Caco-2 (cell line): ENCODE results near the gene STYK1. TPM values are rescaled to one million over a fixed set of nuclear protein-coding genes. Genes with fewer than 3 reads are reported as not detected.

ENCODE experiments used
- BruUV-seq: library from RNA; stranded (reverse); fragments of 400-500 nt; replicated peaks from 2 replicates; lab custom pipeline; 2021; lab: Mats Ljungman, UMichigan
- CTCF ChIA-PET: fragments of 300-600 bp; sonication (Branson Sonifier 250); formaldehyde crosslinking; loops from one replicate; lab custom pipeline; 2022; ENCODE audit warnings: antibody characterized with exemption; lab: Charles Lee
- POLR2A ChIA-PET: fragments of 300-600 bp; sonication (Branson Sonifier 250); formaldehyde crosslinking; loops from one replicate; lab custom pipeline; 2022; ENCODE audit warnings: antibody characterized with exemption; lab: Charles Lee
- DNase-seq, 2 experiments: peaks; one replicate each; pipeline versions ENCODE4 v3.0.0 to v3.0.0-alpha.2; 2020 to 2022
- H3K27me3 ChIP-seq: replicated peaks from 2 replicates; pipeline ENCODE4 v1.6.0; 2011; ENCODE audit warnings: low read length; ENCODE audit not compliant: control insufficient read depth, insufficient read depth
- H3K36me3 ChIP-seq: 2 replicates; pipeline ENCODE4 v1.5.1; 2011; ENCODE audit warnings: low read length; ENCODE audit not compliant: control insufficient read depth, insufficient read depth
- H3K4me1 ChIP-seq: fragments of 250-450 bp; sonication (Bioruptor Pico); 2 replicates; pipeline ENCODE4 v1.5.1; 2020; ENCODE audit warnings: mild to moderate bottlenecking
- H3K4me3 ChIP-seq: 2 replicates; pipeline ENCODE4 v1.5.1; 2011; ENCODE audit warnings: low read depth, mild to moderate bottlenecking, control low read depth, low read length
- H3K9me3 ChIP-seq: fragments of 250-450 bp; sonication (Bioruptor Pico); 2 replicates; pipeline ENCODE4 v1.5.1; 2020; ENCODE audit warnings: mild to moderate bottlenecking, moderate library complexity
- H3K27ac Mint-ChIP-seq: one replicate; pipeline ENCODE4 v1.8.0; 2022; ENCODE audit warnings: mixed read lengths; ENCODE audit not compliant: unreplicated experiment
- H3K27me3 Mint-ChIP-seq: one replicate; pipeline ENCODE4 v1.8.0; 2022; ENCODE audit warnings: mixed read lengths; ENCODE audit not compliant: insufficient read depth, unreplicated experiment
- H3K36me3 Mint-ChIP-seq: one replicate; pipeline ENCODE4 v1.8.0; 2022; ENCODE audit warnings: mild to moderate bottlenecking, mixed read lengths; ENCODE audit not compliant: insufficient read depth, unreplicated experiment
- H3K4me1 Mint-ChIP-seq: one replicate; pipeline ENCODE4 v1.8.0; 2022; ENCODE audit warnings: low read depth, mixed read lengths; ENCODE audit not compliant: unreplicated experiment
- H3K4me3 Mint-ChIP-seq: one replicate; pipeline ENCODE4 v1.8.0; 2022; ENCODE audit warnings: mild to moderate bottlenecking, moderate library complexity, mixed read lengths; ENCODE audit not compliant: unreplicated experiment
- H3K9me3 Mint-ChIP-seq: one replicate; pipeline ENCODE4 v1.8.0; 2022; ENCODE audit warnings: mixed read lengths; ENCODE audit not compliant: unreplicated experiment
- CTCF ChIP-seq, 2 experiments: fragments of 200-600 bp in 1 of 2; IDR thresholded peaks; 1 replicate in 1 of 2; 2 replicates in 1 of 2; pipeline versions ENCODE4 v1.5.1 to v1.8.0; 2011 to 2022; ENCODE audit warnings: antibody characterized with exemption in 1 of 2, control low read depth in 1 of 2, inconsistent platforms in 1 of 2, low read depth in 1 of 2, low read length in 1 of 2, mild to moderate bottlenecking in 1 of 2, moderate library complexity in 1 of 2; ENCODE audit not compliant: insufficient read depth in 1 of 2, severe bottlenecking in 1 of 2, unreplicated experiment in 1 of 2
- intact Hi-C: fragments of 100-400 bp; cut with micrococcal nuclease; formaldehyde crosslinking; loops from one replicate; pipeline ENCODE4 v1.10.0; 2022; ENCODE audit not compliant: unreplicated experiment
- total RNA-seq: library from RNA; stranded (reverse); gene quantifications from 2 replicates; pipeline ENCODE4 v1.2.3, GENCODE V29; 2022

Gene STYK1
- total RNA-seq, 1 experiment from 2014 or later: 4.5 TPM

- intact Hi-C loops: no loop called here
- Histone ChIP-seq H3K4me1 (peaks cover 55% of the 10 kb centered on the region), H3K9me3 (no peaks in the 10 kb centered on the region), H3K4me3 (no peak overlapping the region), H3K36me3 (no peaks in the 10 kb centered on the region), H3K27me3 (no peaks in the 10 kb centered on the region)
- Mint-ChIP-seq H3K4me1 (peaks cover 41% of the 10 kb centered on the region), H3K36me3 (no peaks in the 10 kb centered on the region), H3K27ac (no peak overlapping the region), H3K27me3 (no peaks in the 10 kb centered on the region), H3K4me3 (no peak overlapping the region), H3K9me3 (no peaks in the 10 kb centered on the region)
- no peak for TF ChIP-seq CTCF (IDR thresholded peaks at IDR 0.05; ENCODE audit: insufficient read depth in 1 of 2, low read depth in 1 of 2, low read length in 1 of 2, severe bottlenecking in 1 of 2, unreplicated experiment in 1 of 2)
- DNase-seq: no peak
- CTCF ChIA-PET: no interaction called here
- no TSS peak for BruUV-seq
- POLR2A ChIA-PET: no interaction called here
Observed at GRCh38 chr12:10636124-10636523, 37.7 kb downstream of the STYK1 start.

GRCh38 chr12:10635306-10635705, 38.5 kb downstream of the STYK1 start:
- Mint-ChIP-seq H3K27ac (no peak overlapping the region), H3K4me3 (no peak overlapping the region), H3K4me1 (peaks cover 41% of the 10 kb centered on the region), H3K27me3 (no peaks in the 10 kb centered on the region), H3K9me3 (no peaks in the 10 kb centered on the region), H3K36me3 (no peaks in the 10 kb centered on the region)
- H3K4me3 ChIP-seq: no peak overlapping the region
- POLR2A ChIA-PET: no interaction called here
- no peaks in the 10 kb centered on the region for H3K36me3 ChIP-seq
- no peaks in the 10 kb centered on the region for H3K9me3 ChIP-seq
- peaks cover 51% of the 10 kb centered on the region for H3K4me1 ChIP-seq
- TF ChIP-seq CTCF (IDR thresholded peaks at IDR 0.05; ENCODE audit: insufficient read depth in 1 of 2, low read depth in 1 of 2, low read length in 1 of 2, severe bottlenecking in 1 of 2, unreplicated experiment in 1 of 2): no peak
- DNase-seq: no peak
- no TSS peak for BruUV-seq
- intact Hi-C loops: no loop called here
- no peaks in the 10 kb centered on the region for H3K27me3 ChIP-seq
- CTCF ChIA-PET: no interaction called here

GRCh38 chr12:10634427-10634826, 39.4 kb downstream of the STYK1 start:
- Mint-ChIP-seq H3K9me3 (no peaks in the 10 kb centered on the region), H3K4me1 (peaks cover 41% of the 10 kb centered on the region), H3K27ac (peak overlapping the region; percentile 55), H3K4me3 (no peak overlapping the region), H3K27me3 (no peaks in the 10 kb centered on the region), H3K36me3 (no peaks in the 10 kb centered on the region)
- peak; percentile 47 to 72 for DNase-seq
- no peak for TF ChIP-seq CTCF (IDR thresholded peaks at IDR 0.05; ENCODE audit: insufficient read depth in 1 of 2, low read depth in 1 of 2, low read length in 1 of 2, severe bottlenecking in 1 of 2, unreplicated experiment in 1 of 2)
- no TSS peak for BruUV-seq
- ChIA-PET CTCF (no interaction called here), POLR2A (interaction anchor here (0.6 kb wide), 1 partner anchor 39 kb away, joined by 7 read pairs; no protein-coding TSS in a partner anchor)
- Histone ChIP-seq H3K27me3 (no peaks in the 10 kb centered on the region), H3K4me3 (no peak overlapping the region), H3K9me3 (no peaks in the 10 kb centered on the region), H3K4me1 (peaks cover 44% of the 10 kb centered on the region), H3K36me3 (no peaks in the 10 kb centered on the region)
- intact Hi-C loops: no loop called here
